GM13976 (cell line): ENCODE measurements around the gene MCCC2.

ENCODE experiments used
- DNase-seq: peaks from one replicate; pipeline ENCODE4 v3.0.0; 2012; ENCODE audit warnings: low spot score
- in situ Hi-C: fragments of 300-500 bp; cut with MboI; formaldehyde crosslinking; loops from one replicate; pipeline ENCODE4 v1.12.0; 2022; ENCODE audit warnings: low sequenced_read_pairs, mixed read lengths, inconsistent platforms; ENCODE audit not compliant: unreplicated experiment
- TF ChIP-seq, protein P1 (sequence below): IDR thresholded peaks from 2 replicates; pipeline ENCODE4 v1.5.1; 2012; ENCODE audit warnings: borderline replicate concordance, mild to moderate bottlenecking; ENCODE audit not compliant: insufficient read depth; ENCODE audit errors: extremely low read depth, missing control alignments, control extremely low read depth

Gene MCCC2

DNA sequence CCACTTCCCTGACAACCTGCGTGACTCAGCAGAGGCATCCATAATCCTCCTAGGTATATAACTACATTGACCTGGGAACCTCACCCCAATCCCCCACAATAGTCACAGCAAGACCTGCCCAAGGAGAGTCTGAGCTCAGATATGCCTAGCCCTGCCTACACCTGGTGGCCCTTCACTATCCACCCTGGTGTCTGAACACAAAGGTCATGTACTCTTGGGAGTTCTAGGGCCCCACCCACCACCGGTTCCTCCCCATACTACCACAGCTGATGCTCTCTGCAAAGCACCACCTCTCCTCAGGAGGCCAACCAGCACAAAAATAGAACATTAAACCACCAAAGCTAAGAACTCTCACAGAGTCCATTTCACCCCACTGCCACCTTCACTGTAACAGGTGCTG lies 97.2 kb downstream of the MCCC2 start:
- DNase-seq, result no peak
- in situ Hi-C loops, result no loop called here
- TF ChIP-seq, protein P1, sequence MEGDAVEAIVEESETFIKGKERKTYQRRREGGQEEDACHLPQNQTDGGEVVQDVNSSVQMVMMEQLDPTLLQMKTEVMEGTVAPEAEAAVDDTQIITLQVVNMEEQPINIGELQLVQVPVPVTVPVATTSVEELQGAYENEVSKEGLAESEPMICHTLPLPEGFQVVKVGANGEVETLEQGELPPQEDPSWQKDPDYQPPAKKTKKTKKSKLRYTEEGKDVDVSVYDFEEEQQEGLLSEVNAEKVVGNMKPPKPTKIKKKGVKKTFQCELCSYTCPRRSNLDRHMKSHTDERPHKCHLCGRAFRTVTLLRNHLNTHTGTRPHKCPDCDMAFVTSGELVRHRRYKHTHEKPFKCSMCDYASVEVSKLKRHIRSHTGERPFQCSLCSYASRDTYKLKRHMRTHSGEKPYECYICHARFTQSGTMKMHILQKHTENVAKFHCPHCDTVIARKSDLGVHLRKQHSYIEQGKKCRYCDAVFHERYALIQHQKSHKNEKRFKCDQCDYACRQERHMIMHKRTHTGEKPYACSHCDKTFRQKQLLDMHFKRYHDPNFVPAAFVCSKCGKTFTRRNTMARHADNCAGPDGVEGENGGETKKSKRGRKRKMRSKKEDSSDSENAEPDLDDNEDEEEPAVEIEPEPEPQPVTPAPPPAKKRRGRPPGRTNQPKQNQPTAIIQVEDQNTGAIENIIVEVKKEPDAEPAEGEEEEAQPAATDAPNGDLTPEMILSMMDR, result no peak

DNA sequence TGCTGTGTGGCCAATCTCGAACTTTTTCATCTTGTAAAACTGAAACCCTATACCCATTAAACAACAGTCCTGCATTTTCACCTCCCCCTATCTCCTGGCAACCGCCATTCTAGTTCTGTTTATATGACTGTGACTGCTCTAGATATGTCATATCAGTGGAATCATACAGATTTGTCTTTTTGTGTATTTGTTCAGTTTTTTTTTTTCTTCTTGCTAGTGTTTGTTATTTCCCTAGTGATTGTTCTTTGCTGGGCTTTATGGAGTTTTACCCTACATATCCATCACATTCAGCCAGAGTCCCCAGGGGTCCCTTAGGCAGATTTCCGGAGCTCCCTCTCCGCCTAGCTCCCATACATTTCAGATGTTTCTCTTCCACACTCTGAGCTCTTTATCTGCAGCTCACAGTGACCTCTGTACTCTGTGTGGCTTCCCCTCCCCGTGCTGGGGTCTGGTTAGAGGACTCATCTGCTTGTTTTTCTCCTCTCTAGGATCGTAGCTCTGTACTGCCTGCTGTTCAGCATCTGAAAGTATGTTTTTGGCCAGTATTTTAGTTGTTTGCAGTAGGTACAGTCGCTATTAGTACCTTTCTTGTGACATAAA lies 106.8 kb downstream of the MCCC2 start:
- in situ Hi-C loops, result no loop called here
- no peak for DNase-seq

DNA sequence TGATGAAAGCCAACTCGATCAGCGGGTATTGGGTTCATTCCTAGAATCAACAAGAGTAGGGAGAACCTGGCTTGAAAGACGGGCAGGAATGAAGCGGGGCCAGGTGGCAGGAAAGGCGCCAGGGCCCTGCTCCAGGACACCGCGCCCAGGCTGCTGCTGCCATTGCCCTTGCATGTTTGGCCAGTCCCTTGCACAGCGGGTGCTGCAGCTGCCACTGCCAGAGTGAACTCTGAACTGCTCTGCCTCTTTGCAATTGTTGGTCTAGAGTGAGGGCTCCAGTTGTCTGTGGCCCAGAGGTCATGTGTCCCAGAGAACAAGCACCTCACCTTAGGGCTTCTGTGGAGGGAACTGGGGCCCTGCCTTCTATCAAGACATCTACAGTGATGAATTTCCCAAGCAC lies 107.9 kb downstream of the MCCC2 start:
- in situ Hi-C loops, result no loop called here
- DNase-seq, result no peak
- TF ChIP-seq, protein P1, result no peak

More for the DNA sequence above, 106.8 kb downstream of the MCCC2 start:
- TF ChIP-seq, protein P1, result no peak

DNA sequence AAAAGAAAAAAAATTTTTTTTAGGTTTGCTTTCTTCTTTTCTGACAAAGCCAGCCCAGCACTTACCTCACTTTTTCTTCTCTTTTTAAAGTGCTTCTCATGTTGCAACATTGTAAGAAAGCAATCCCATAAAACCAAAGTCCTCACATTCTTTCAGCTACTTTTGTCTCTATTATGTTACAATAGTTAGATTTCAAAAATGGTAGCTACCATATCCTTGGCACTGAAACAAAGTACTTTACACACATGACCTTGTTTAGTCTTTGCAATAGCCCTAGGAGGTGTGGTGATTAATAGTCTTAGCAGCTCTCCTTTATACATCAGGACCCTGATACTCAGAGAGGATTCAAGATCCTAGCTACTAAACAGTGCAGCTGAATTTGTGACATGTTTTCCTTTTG lies 108.5 kb downstream of the MCCC2 start:
- in situ Hi-C loops, result no loop called here
- TF ChIP-seq, protein P1, result no peak
- DNase-seq, result no peak

DNA sequence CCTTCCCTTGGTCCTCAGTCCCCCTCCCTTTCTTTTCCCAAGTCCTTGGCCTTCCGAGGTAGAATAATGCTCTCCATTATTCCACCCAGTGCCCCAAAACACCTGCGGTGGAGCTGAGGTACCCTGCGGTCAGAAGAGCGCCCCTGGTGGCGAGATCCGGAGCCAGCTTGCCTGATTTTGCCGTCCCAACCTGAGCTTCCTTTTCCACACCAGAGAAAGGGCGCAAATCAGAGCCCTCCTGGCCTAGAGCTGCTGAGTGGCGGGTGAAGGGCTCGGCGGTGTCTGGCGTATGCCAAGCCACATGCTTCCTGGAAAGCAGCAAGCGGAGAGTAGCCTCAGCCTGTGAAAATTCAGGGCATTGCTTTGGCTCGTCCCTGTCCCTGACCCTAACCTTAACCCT lies 110.8 kb downstream of the MCCC2 start:
- no peak for DNase-seq
- in situ Hi-C loops, result no loop called here
- TF ChIP-seq, protein P1, result peak; percentile 35

DNA sequence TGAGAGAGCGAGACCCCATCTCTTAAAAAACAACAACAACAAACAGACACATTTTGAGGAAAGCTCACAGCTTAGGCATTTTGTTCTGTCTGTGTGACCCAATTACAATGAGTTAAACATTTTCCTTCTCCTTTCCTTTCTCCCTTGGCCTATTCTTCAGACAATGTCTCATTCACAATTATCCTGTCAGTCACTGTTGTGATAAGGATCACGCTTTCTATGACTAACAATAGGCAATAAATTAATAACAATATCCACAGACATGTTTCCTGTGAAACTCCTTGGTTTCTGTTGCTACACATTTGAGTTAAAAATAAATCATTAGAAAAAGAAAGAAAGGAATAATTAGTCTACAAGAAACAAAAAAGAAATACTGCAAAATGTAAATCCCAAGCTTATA lies 112.1 kb downstream of the MCCC2 start:
- in situ Hi-C loops, result no loop called here
- no peak for DNase-seq
- TF ChIP-seq, protein P1, result no peak
